H1 (cell line): Measurements from ENCODE around the gene INTS1. TPM values are rescaled to one million over a fixed set of nuclear protein-coding genes. Genes with fewer than 3 reads are reported as not detected.

Experiments used
- CTCF ChIA-PET: fragments of 300-600 bp; sonication (Branson Sonifier 250); formaldehyde crosslinking; loops from one replicate; lab custom pipeline; 2021; ENCODE audit not compliant: partially characterized antibody; lab: Charles Lee
- POLR2A ChIA-PET: fragments of 300-600 bp; sonication (Branson Sonifier 250); formaldehyde crosslinking; loops from one replicate; lab custom pipeline; 2021; ENCODE audit warnings: inconsistent platforms; ENCODE audit not compliant: partially characterized antibody; lab: Charles Lee
- DNase-seq, 2 experiments: peaks; one replicate each; pipeline versions ENCODE4 v3.0.0 to v3.0.0-alpha.2; 2010 to 2022; ENCODE audit warnings: low spot score in 2 of 2, low read depth in 1 of 2, mixed read lengths in 1 of 2
- FAIRE-seq: peaks from 2 replicates; lab custom pipeline; 2011; peaks lifted over from hg19 to GRCh38; lab: Jason Lieb, UNC
- H2AFZ ChIP-seq: 2 replicates; pipeline ENCODE4 v1.8.1; 2012; ENCODE audit warnings: low read length, inconsistent platforms
- H2AK5ac ChIP-seq: 2 replicates; pipeline ENCODE4 v1.6.1; 2013; ENCODE audit warnings: low read depth, low read length
- H2BK120ac ChIP-seq: replicated peaks from 2 replicates; pipeline ENCODE3; 2013; ENCODE audit warnings: low read depth, low read length, inconsistent platforms
- H2BK12ac ChIP-seq: 2 replicates; pipeline ENCODE4 v1.6.1; 2013; ENCODE audit warnings: low read depth, low read length
- H2BK15ac ChIP-seq: 2 replicates; pipeline ENCODE4 v1.6.1; 2013; ENCODE audit warnings: low read length
- H2BK20ac ChIP-seq: 2 replicates; pipeline ENCODE4 v1.6.1; 2013; ENCODE audit warnings: low read length
- H2BK5ac ChIP-seq: 2 replicates; pipeline ENCODE4 v1.6.1; 2013; ENCODE audit warnings: low read depth, low read length
- H3K14ac ChIP-seq: 2 replicates; pipeline ENCODE4 v1.6.1; 2013; ENCODE audit warnings: inconsistent platforms; ENCODE audit not compliant: insufficient read length
- H3K18ac ChIP-seq: 2 replicates; pipeline ENCODE4 v1.6.1; 2013; ENCODE audit warnings: low read length; ENCODE audit errors: extremely low read depth
- H3K23ac ChIP-seq: 2 replicates; pipeline ENCODE4 v1.6.1; 2013; ENCODE audit warnings: inconsistent platforms; ENCODE audit not compliant: insufficient read length
- H3K23me2 ChIP-seq: 2 replicates; pipeline ENCODE4 v1.6.1; 2013; ENCODE audit warnings: low read depth, low read length
- H3K27ac ChIP-seq: 2 replicates; pipeline ENCODE4 v1.6.1; 2011; ENCODE audit warnings: low read depth, low read length, inconsistent platforms
- H3K27me3 ChIP-seq, 4 experiments: replicated peaks in 1 of 4; 1 replicate in 1 of 4; 2 replicates in 3 of 4; pipeline versions ENCODE4 v1.6.1 to v1.8.1; 2011 to 2013; ENCODE audit warnings: low read length in 3 of 4, mild to moderate bottlenecking in 3 of 4, inconsistent platforms in 2 of 4, mixed read lengths in 2 of 4, moderate library complexity in 1 of 4; ENCODE audit not compliant: control insufficient read depth in 3 of 4, insufficient read depth in 3 of 4; ENCODE audit errors: extremely low read depth in 1 of 4
- H3K36me3 ChIP-seq, 4 experiments: 2 replicates each; pipeline versions ENCODE4 v1.6.1 to v1.8.1; 2011 to 2013; ENCODE audit warnings: mild to moderate bottlenecking in 4 of 4, low read length in 3 of 4, moderate library complexity in 2 of 4, control low read depth in 1 of 4, inconsistent platforms in 1 of 4; ENCODE audit not compliant: insufficient read depth in 4 of 4, control insufficient read depth in 2 of 4
- H3K4ac ChIP-seq: replicated peaks from 2 replicates; pipeline ENCODE3; 2013; ENCODE audit warnings: low read length, low read depth, mixed read lengths, inconsistent platforms; ENCODE audit not compliant: insufficient read length
- H3K4me1 ChIP-seq, 4 experiments: replicated peaks in 1 of 4; 1 replicate in 1 of 4; 2 replicates in 3 of 4; pipeline versions ENCODE4 v1.6.1 to v1.8.1; 2011 to 2013; ENCODE audit warnings: low read length in 3 of 4, inconsistent platforms in 2 of 4, mixed read lengths in 1 of 4; ENCODE audit not compliant: insufficient read depth in 4 of 4, control insufficient read depth in 3 of 4
- H3K4me2 ChIP-seq, 2 experiments: 2 replicates each; pipeline versions ENCODE4 v1.6.1 to v1.8.1; 2011 to 2013; ENCODE audit warnings: low read depth in 2 of 2, low read length in 2 of 2, control low read depth in 1 of 2, inconsistent platforms in 1 of 2, mild to moderate bottlenecking in 1 of 2; ENCODE audit not compliant: insufficient read depth in 1 of 2
- H3K4me3 ChIP-seq, 4 experiments: fragments of 200-600, 300-600 bp in 1 of 4; sonication (generic), shearing (Covaris generic), sonication (Bioruptor Twin) in 1 of 4; 2 replicates each; pipeline versions ENCODE4 v1.5.1 to v1.8.1; 2011 to 2016; ENCODE audit warnings: low read length in 4 of 4, low read depth in 3 of 4, control low read depth in 2 of 4, inconsistent platforms in 2 of 4, mild to moderate bottlenecking in 2 of 4, mixed read lengths in 1 of 4, moderate library complexity in 1 of 4; ENCODE audit not compliant: insufficient read depth in 2 of 4; ENCODE audit errors: extremely low read depth in 1 of 4
- H3K56ac ChIP-seq: replicated peaks from 2 replicates; pipeline ENCODE3; 2013; ENCODE audit warnings: low read depth, mild to moderate bottlenecking, mixed read lengths, low read length, inconsistent platforms; ENCODE audit not compliant: insufficient read length
- H3K79me1 ChIP-seq: 2 replicates; pipeline ENCODE4 v1.6.1; 2013; ENCODE audit warnings: low read depth, low read length, control low read depth
- H3K79me2 ChIP-seq, 2 experiments: 2 replicates each; pipeline versions ENCODE4 v1.6.1 to v1.8.1; 2012 to 2013; ENCODE audit warnings: low read length in 2 of 2, mild to moderate bottlenecking in 2 of 2, inconsistent platforms in 1 of 2; ENCODE audit not compliant: insufficient read depth in 2 of 2, control insufficient read depth in 1 of 2
- H3K9ac ChIP-seq, 4 experiments: replicated peaks in 1 of 4; 1 replicate in 1 of 4; 2 replicates in 3 of 4; pipeline versions ENCODE4 v1.6.1 to v1.8.1; 2011 to 2013; ENCODE audit warnings: low read depth in 3 of 4, low read length in 3 of 4, control low read depth in 2 of 4, mild to moderate bottlenecking in 2 of 4, moderate library complexity in 2 of 4, inconsistent platforms in 1 of 4; ENCODE audit errors: extremely low read depth in 1 of 4
- H3K9me3 ChIP-seq, 2 experiments: 2 replicates each; pipeline versions ENCODE4 v1.6.1 to v1.8.1; 2012 to 2013; ENCODE audit warnings: mild to moderate bottlenecking in 2 of 2, moderate library complexity in 2 of 2, control low read depth in 1 of 2, inconsistent platforms in 1 of 2, low read depth in 1 of 2, low read length in 1 of 2, mixed read lengths in 1 of 2; ENCODE audit not compliant: insufficient read depth in 2 of 2
- H4K20me1 ChIP-seq, 2 experiments: replicated peaks in 1 of 2; 2 replicates each; pipeline versions ENCODE3 to v1.8.1; 2011 to 2013; ENCODE audit warnings: inconsistent platforms in 2 of 2, low read length in 2 of 2, mild to moderate bottlenecking in 1 of 2; ENCODE audit not compliant: insufficient read depth in 2 of 2, control insufficient read depth in 1 of 2
- H4K5ac ChIP-seq: 2 replicates; pipeline ENCODE4 v1.6.1; 2013; ENCODE audit warnings: low read length, low read depth, mixed read lengths, inconsistent platforms; ENCODE audit not compliant: insufficient read length
- H4K8ac ChIP-seq: 2 replicates; pipeline ENCODE4 v1.8.0; 2013; ENCODE audit warnings: mild to moderate bottlenecking, moderate library complexity, low read length, inconsistent platforms; ENCODE audit not compliant: insufficient read depth; ENCODE audit errors: extremely low read depth
- H4K91ac ChIP-seq: replicated peaks from 2 replicates; pipeline ENCODE3; 2013; ENCODE audit warnings: low read length, mixed read lengths, inconsistent platforms; ENCODE audit not compliant: insufficient read length
- EP300 ChIP-seq, 2 experiments: IDR thresholded peaks; 1 replicate in 1 of 2; 2 replicates in 1 of 2; pipeline ENCODE4 v1.6.1; 2011 to 2012; ENCODE audit warnings: low read depth in 2 of 2, low read length in 2 of 2, mild to moderate bottlenecking in 2 of 2, borderline replicate concordance in 1 of 2, inconsistent platforms in 1 of 2, moderate library complexity in 1 of 2
- HDAC2 ChIP-seq, 2 experiments: fragments of 300-600 bp in 1 of 2; sonication (generic) in 1 of 2; IDR thresholded peaks; 2 replicates each; pipeline ENCODE4 v1.6.1; 2011 to 2012; ENCODE audit warnings: low read depth in 2 of 2, low read length in 2 of 2, mild to moderate bottlenecking in 2 of 2, moderate library complexity in 2 of 2, borderline replicate concordance in 1 of 2, inconsistent platforms in 1 of 2
- JUN ChIP-seq: IDR thresholded peaks from 2 replicates; pipeline ENCODE4 v1.6.1; 2011; ENCODE audit warnings: low read depth, mild to moderate bottlenecking, improper control_type of control experiment, low read length
- KDM4A ChIP-seq: IDR thresholded peaks from one replicate; pipeline ENCODE4 v1.7.1; 2012; ENCODE audit warnings: low read depth, mild to moderate bottlenecking, moderate library complexity, low read length, inconsistent platforms; ENCODE audit not compliant: severe bottlenecking
- POLR2A ChIP-seq, 2 experiments: IDR thresholded peaks; 1 replicate in 1 of 2; 2 replicates in 1 of 2; pipeline ENCODE4 v1.6.1; 2011; ENCODE audit warnings: low read depth in 2 of 2, low read length in 2 of 2, mild to moderate bottlenecking in 2 of 2; ENCODE audit errors: control extremely low read depth in 1 of 2
- POU5F1 ChIP-seq: IDR thresholded peaks from 2 replicates; pipeline ENCODE4 v1.6.1; 2011; ENCODE audit warnings: low read depth, mild to moderate bottlenecking, low read length, moderate library complexity
- SIN3A ChIP-seq, 2 experiments: IDR thresholded peaks in 1 of 2; conservative IDR thresholded peaks in 1 of 2; 2 replicates each; pipeline ENCODE4 v1.6.1; 2011 to 2012; ENCODE audit warnings: low read length in 2 of 2, improper control_type of control experiment in 1 of 2, low read depth in 1 of 2, mild to moderate bottlenecking in 1 of 2
- TBP ChIP-seq: IDR thresholded peaks from 2 replicates; pipeline ENCODE4 v1.6.1; 2011; ENCODE audit warnings: low read depth, low read length, improper control_type of control experiment
- TCF12 ChIP-seq: IDR thresholded peaks from 2 replicates; pipeline ENCODE4 v1.6.1; 2011; ENCODE audit warnings: low read depth, mild to moderate bottlenecking, low read length
- WGBS, 2 experiments: shearing (Covaris generic) in 1 of 2; methylation state at CpG; one replicate each; pipeline versions ENCODE4 v1.1.6 to v1.1.7; 2013 to 2015; ENCODE audit warnings: low lambda C conversion rate in 2 of 2, mixed read lengths in 2 of 2, inconsistent platforms in 1 of 2, low coverage in 1 of 2, missing lambda C conversion rate in 1 of 2; ENCODE audit not compliant: insufficient replicate concordance in 2 of 2, insufficient coverage in 1 of 2, insufficient read length in 1 of 2; ENCODE audit errors: extremely low coverage in 1 of 2, missing lambda C conversion rate in 1 of 2; 5-methylcytosine and 5-hydroxymethylcytosine counted together
- polyA plus RNA-seq, 7 experiments: library from polyadenylated mRNA; depleted of rRNA in 3 of 7; stranded (reverse) in 5 of 7; unstranded in 2 of 7; fragments of >200 nt in 5 of 7; fragments of 200-250 nt in 2 of 7; gene quantifications; 1 replicate in 5 of 7; 2 replicates in 1 of 7; 4 replicates in 1 of 7; pipeline versions ENCODE4 v1.2.1 to v1.2.3, GENCODE V29; 2011 to 2013; ENCODE audit warnings: missing spikeins in 2 of 7, mixed read lengths in 2 of 7
- total RNA-seq: library from RNA; stranded (reverse); fragmentation: NEBNext Ultra II Directional; extraction: Animal tissue kit (Norgen Biotek cat#: 25700); gene quantifications from 2 replicates; pipeline ENCODE4 v1.2.1, GENCODE V29; 2021
- TF ChIP-seq, protein P1 (sequence below): IDR thresholded peaks from 2 replicates; pipeline ENCODE4 v1.6.1; 2012; ENCODE audit warnings: inconsistent platforms

The INTS1 gene
- total and polyA plus RNA-seq, 2 of the 8 experiments (the other 6 are each of a cell fraction or from before 2014, with no cell fraction given): 76.9 to 104 TPM

DNA sequence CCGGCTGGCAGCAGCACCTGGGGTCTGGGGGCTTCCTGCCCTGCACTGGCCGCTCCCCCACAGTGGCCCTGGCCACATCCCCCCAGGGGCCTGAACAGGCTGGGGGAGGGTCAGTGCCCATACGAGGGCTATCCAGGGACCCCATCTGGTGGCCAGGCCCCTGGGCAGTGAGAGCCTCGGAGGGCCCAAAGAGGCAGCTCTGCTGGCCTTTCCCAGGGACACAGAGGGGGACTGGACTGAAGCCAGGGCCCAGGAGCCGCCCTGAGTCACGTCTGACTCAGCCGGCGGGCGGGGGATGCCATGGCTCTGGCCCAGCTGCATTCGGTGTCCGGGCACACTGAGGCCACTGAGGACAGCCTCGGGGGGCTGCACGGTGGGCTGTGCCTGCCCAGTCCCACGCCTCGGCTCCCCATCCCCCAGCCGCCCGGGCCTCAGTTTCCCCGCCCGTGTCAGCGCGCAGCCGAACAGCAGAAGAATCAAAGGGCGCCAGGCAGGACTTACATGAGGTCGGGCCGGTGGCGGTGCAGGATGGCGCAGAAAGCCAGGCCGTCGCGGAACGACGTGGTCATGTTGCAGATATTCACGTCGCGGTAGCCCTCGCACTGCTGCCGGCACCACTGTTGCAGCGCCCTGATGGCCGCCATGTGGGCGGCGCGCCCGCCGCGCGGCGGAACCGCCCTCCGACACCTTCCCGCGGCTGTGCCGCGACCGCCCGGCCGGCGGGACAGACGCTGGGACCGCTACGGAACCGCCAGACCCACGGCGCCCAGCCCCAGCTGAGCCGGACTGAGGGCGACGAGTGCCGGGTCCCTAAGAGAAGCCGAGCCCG is 45.3 kb downstream of the INTS1 start, which contains the start of gene MICALL2:
TSS of gene MICALL2 (minus strand) at position 788 of the 829 bp plus-strand sequence. CDS start at position 644, 144 bp downstream.
- Histone ChIP-seq H4K5ac (no peak within 1 kb of the TSS), H3K27me3 (no peaks in the 10 kb centered on the region), H2AFZ (no peak within 1 kb of the TSS), H4K20me1 (peaks cover 0 to 2% of the 10 kb centered on the region in 2 experiments), H2BK5ac (no peak within 1 kb of the TSS), H3K27ac (no peak within 1 kb of the TSS), H3K9me3 (no peaks in the 10 kb centered on the region), H3K4me1 (peaks cover 0 to 24% (median 14%) of the 10 kb centered on the region in 4 experiments; a peak in 6 of 7 replicates), H3K79me1 (no peaks in the 10 kb centered on the region), H3K56ac (no peak within 1 kb of the TSS), H2AK5ac (no peak within 1 kb of the TSS), H3K23ac (no peak within 1 kb of the TSS), H2BK120ac (no peak within 1 kb of the TSS), H3K23me2 (peaks cover 10% of the 10 kb centered on the region; the same call in 1 of the 2 replicates), H3K18ac (peak within 1 kb of the TSS; percentile 83), H4K91ac (no peak within 1 kb of the TSS), H3K14ac (no peak within 1 kb of the TSS), H3K4ac (no peak within 1 kb of the TSS), H3K9ac (peak within 1 kb of the TSS in 3 of 4 experiments; percentile 0 to 47 (median 23); a peak in 5 of 7 replicates), H3K36me3 (no peaks in the 10 kb centered on the region), H2BK15ac (no peak within 1 kb of the TSS), H3K4me3 (peak within 1 kb of the TSS; percentile 68 to 77 (median 72)), H2BK20ac (no peak within 1 kb of the TSS), H3K4me2 (peak within 1 kb of the TSS; percentile 85 to 93), H4K8ac (no peak within 1 kb of the TSS; the same call in none of the 2 replicates), H3K79me2 (no peaks in the 10 kb centered on the region), H2BK12ac (no peak within 1 kb of the TSS)
- no peak for DNase-seq
- WGBS, 2 experiments: 12% methylated on average over 50 of the region's 69 CpGs; no CpG with 5 or more reads in 1 of the 2 experiments
- no peak for FAIRE-seq
- ChIA-PET POLR2A (interaction anchor here (1.5 kb wide), 1 partner anchor 18 kb away, joined by 3 read pairs; no protein-coding TSS in a partner anchor), CTCF (interaction anchor here (2.3 to 3.8 kb wide), 2 partner anchors 18 to 26 kb away, joined by 6 to 13 read pairs; no protein-coding TSS in a partner anchor)
- no peak for TF ChIP-seq HDAC2 (IDR thresholded peaks at IDR 0.05; ENCODE audit: borderline replicate concordance in 1 of 2, low read depth in 2 of 2, low read length in 2 of 2)
- no peak for TF ChIP-seq POU5F1
- peak; percentile 78 for TF ChIP-seq KDM4A
- TF ChIP-seq EP300 (IDR thresholded peaks at IDR 0.05; ENCODE audit: borderline replicate concordance in 1 of 2, low read depth in 2 of 2, low read length in 2 of 2): no peak
- no peak for TF ChIP-seq JUN
- TF ChIP-seq SIN3A (conservative IDR thresholded peaks at IDR 0.05 in 1 of 2, IDR thresholded peaks at IDR 0.05 in 1 of 2; ENCODE audit: low read depth in 1 of 2, low read length in 2 of 2): peak in 1 of 2 experiments; percentile 68; a peak in 2 of 4 replicates
- TF ChIP-seq POLR2A (IDR thresholded peaks at IDR 0.05; ENCODE audit: control extremely low read depth in 1 of 2, low read depth in 2 of 2, low read length in 2 of 2): peak in 1 of 2 experiments; percentile 83; a peak in 2 of 3 replicates
- TF ChIP-seq TCF12: no peak
- TF ChIP-seq, protein P1, sequence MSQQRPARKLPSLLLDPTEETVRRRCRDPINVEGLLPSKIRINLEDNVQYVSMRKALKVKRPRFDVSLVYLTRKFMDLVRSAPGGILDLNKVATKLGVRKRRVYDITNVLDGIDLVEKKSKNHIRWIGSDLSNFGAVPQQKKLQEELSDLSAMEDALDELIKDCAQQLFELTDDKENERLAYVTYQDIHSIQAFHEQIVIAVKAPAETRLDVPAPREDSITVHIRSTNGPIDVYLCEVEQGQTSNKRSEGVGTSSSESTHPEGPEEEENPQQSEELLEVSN: peak; percentile 16; the same call in 1 of the 2 replicates
- peak; percentile 32; the same call in 1 of the 2 replicates for TF ChIP-seq TBP
